Right forelimb (tissue), 1 donor: Measurements from ENCODE around the gene CIROP.
A peak's percentile ranks its signal among the peaks of the same experiment; 100 is the strongest.

Experiments used
- DNase-seq: peaks from one replicate; pipeline ENCODE4 v3.0.0-alpha.2; 2018

The CIROP gene

DNA sequence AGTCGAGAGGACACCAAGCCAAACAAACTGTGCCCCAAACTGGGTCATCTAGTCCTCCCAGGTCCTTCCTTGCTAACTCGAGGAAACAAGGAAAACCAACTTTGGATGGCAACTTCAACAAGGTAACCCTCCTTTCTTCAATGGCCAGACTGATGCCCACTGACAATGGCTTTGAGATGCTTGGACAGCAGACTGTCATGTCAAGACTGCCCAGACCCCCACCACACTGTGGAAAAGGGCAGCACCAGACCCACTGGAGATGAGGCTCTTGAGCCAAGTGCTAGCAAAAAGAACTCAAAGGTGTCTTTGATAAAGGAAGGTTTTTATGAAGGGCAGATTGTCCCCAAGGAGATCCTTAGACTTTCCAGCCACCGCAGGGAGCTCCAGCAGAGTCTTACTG, 38.4 kb downstream of the CIROP start:
- no peak for DNase-seq

DNA sequence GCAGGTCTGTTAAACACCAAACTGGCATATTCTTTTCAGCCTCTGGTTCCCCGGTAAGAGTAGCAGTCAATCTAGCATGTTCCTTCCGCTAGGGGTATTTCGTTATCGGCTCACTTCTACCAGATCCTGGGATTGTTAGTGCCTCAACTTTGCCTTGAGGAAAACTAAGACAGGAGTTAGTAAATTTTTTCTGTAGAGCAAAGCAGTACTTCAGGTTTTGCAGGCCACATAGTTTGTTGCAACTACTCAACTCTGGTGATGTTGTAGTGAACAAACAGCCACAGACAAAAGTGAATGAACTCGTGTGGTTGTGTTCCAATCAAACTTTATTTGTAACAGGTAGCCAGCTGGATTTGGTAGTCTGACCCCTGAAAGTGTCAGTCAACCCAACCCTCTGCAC, 41.2 kb downstream of the CIROP start:
- DNase-seq = no peak

GRCh38 chr14:23062002-23062401, 42.8 kb downstream of the CIROP start:
- no peak for DNase-seq

DNA sequence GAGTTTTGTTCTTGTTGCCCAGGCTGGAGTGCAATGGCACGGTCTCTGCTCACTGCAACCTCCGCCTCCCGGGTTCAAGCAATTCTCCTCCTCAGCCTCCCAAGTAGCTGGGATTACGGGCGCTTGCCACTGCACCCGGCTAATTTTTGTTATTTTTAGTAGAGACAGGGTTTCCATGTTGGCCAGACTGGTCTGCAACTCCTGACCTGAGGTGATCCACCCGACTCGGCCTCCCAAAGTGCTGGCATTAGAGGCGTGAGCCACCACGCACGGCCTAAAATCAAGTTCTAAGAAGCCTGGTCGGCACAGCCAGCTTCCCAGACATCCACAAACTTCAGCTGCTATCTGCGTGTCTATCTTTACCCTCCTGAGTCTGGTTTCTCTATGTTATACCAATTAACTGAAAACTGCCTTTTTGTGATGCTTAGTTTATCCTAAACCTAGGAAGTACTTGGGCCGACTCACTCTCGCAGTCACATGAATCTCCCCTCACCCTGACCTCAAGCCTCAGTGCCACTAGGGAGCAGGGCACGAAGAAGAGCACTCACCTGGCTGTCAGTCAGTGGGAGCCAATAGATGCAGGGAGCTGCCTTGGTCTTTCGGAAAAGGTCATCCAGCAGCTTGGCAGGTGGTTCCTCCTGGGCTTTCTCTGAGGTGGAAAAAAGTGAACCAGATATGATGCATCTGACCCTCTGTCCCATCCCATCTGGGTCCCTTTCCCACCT, 44.1 kb downstream of the CIROP start:
- no peak for DNase-seq

DNA sequence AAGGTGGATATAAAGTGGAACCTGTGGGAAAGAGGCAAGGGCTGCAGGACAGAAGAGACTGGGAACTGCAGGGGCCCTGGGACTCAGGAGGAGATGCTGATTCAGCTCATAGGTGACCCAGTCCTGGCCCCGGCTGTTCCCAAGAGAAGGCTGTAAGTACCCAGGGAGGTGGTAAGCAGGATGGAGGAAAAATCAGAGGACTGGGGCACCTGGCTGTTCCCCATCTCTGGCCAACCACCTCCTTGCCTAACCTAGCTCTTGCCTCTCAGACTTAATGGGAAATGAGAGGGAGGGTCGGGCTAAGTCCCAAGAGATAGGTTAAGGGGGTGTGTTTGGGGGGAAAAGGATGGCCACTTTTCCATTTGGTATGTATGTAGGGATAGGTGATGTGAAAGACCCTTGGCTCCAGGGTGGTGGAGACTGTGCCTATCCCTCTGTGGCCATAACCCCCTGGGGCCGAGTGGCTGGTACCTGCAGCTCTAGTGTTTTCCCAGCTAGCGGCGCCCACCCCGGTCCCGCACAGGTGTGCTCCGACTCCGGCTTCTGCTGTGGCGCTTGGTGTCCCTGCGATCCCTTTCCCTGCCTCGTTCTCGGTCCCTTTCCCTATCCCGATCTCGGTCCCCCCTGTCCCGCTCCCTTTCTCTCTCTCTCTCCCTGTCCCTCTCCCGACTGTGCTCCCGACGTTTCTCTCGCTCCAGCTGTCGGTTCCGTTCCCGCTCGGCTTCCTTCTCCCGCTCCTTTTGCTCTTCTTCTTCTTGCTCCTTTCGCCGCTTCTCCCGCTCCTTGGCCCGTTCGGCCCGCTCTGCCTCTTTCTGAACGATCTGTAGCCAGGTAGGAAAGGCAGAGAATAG, 45.9 kb downstream of the CIROP start:
- peak; percentile 39 for DNase-seq

DNA sequence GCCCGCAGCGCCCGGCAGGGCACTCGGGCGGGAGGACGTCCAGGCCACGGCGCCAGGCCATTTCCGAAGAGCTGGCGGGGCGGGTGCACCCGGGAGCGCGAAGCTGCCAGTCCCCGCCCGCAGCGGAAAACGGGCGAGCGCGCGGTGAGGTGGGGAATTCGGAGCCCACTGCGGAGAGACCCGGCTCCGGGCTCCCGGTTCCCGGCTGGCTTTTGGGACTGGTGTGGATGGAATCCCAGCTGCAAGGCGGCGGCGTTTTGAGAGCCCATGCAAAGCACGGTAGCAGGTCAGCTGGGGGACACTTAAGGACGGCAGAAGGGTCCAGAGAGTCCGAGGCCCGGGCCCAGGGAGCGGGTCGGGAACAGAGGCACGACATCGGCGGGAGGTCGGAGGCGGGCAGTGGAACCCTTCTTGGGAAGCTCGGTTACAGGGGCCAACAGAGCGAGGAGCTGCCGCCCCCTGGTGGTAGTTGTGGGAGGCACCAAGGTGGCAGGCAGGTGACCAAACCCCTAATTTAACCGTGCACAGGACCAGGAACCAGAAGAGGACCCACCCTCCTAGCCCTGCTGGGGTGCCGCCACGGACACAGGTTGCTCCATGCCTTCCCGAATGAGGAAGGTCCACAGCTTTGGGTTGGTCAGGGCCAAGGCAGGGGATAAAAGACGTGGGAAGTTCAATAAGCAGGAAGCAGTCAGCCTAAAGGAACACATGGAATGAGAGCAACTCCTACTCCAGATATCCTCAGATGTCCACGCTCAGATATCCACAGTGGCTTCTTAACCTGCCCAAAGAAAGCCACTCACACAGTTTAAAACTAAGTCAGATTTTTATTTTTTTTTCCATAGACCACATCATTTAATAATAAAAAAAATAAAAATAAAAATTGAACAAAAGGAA, 46.8 kb downstream of the CIROP start:
- peak; percentile 96 for DNase-seq

- DNase-seq = peak; percentile 81
These were observed 47.6 kb downstream of the CIROP start, which contains the start of gene CDH24 for GRCh38 chr14:23056956-23057756. Gene CDH24 (minus strand): TSS chr14:23057520. CDS start chr14:23055733, 1,787 bp downstream.

DNA sequence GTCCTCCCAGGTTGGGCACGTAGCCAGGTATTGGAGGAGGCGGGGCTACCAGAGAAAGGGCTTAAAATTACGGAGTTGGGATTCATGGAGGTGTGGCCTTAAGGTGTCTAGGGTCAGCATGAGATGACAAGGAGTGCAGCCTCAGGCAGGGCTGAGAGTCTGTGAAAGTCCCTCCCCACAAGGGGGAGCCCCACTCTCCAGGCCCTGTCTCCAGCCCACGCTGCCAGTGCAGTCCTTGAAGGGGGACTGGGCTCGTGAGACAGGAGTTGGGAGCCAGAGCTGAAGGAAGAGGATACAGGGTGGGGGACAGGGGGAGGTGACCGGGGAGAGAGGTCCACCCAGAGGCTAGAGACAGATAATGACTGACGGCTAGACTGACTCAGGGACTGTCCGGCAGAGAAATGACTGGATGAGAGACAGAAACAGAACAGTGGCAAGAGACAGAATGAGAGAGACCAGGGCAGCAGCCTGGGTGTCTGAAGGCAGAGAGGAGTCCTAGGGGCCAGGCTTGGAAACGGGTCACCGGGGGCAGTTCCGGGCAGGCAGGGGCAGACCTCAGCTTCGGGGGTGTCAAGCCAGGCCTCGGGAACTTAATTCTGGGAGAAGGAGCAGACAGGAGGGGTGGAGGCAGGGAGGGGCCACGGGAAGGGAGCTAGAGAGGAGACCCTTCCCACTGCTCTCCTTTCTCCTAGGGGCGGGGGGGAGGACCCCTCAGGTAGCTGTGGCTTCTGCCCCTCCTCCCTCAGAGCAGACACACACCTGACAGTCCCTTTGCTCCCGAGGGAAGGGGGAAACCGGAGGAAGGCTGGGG, 48.4 kb downstream of the CIROP start:
- DNase-seq = peak; percentile 64

GRCh38 chr14:23055621-23056144, 49.1 kb downstream of the CIROP start:
- DNase-seq = no peak

GRCh38 chr14:23055147-23055550, 49.6 kb downstream of the CIROP start:
- DNase-seq = no peak

DNA sequence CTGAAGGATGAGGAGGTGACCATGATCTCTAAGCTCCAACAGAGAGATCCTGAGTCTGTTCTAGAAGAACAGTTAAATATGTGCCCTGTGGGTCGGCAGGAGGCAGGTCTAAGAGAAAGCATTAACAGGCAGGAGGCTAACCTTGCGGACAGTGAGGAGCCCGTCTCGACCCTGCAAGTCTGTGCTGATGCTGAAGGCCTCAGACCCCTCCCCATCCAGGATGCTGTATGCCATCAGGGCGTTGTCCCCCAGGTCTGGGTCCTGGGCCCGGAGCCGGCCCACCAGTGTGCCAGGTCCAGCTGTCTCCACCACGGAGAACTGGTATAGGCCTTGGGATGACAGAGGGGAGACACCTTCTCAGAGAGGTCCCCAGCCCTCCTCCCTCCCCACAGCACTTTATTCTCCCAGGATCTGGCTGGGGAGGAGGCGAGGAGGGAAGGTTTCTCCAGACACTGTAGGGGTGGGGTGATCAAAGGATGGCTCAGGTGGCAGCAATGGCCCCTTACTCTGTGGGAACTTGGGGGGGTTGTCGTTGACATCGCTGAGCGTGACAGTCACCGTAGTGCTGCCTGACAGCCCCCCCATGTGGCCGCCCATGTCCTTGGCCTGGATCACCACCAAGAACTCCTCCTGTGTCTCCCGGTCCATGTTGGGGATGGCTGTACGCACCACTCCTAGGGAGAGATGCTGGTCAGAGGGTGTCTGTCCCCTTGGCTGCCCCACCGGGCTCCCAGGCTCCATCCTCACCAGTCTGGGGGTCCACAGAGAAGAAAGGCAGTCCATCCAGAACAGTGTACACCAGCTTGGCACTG, 50.6 kb downstream of the CIROP start:
- no peak for DNase-seq

- no peak for DNase-seq
These were observed 51.4 kb downstream of the CIROP start for GRCh38 chr14:23053426-23053825.

- DNase-seq = no peak
These were observed 52.1 kb downstream of the CIROP start for GRCh38 chr14:23052671-23053070.

GRCh38 chr14:23052182-23052623, 52.6 kb downstream of the CIROP start:
- no peak for DNase-seq

DNA sequence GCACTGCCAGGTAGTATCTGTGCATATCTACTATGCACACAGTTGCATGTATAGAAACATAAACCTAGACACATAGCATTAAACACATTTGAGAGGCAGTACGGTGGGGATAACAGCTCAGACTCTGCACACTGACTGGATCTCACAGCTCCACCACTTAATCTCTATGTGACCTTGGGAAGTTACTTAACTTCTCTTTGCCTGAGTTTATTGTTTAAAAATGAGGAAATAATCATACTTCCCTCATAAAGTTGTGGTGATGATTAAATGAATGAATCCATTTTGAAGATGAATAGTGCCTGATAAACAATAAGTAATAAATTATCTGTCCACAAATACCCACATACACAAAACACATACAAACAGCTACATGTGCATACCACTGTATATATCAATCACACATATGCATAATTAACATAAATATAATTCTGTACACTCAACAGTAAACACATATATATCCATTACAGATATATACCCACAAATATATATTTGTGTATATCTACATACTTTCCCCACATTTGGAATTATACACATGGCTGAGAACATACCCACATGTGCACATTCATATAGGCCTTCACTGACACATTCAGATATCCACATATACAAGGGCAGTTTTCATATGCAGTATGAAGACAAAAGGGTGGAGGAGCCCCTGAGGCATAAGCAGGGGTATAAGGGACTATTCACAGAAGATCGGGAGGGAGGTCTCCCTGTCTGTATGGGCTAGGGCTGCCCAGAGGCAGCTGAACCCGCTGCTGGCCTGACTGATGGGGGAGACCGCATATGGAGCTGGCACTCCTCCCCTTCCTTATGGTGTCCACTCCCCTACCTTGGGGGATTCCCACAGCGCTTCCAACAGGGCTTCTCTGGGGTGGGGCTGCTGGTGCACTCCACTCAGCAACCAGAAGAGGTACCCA, 53.4 kb downstream of the CIROP start:
- no peak for DNase-seq
